GM23338 (cell line): ENCODE data around the gene MYO16. TPM values are rescaled to one million over a fixed set of nuclear protein-coding genes. Genes with fewer than 3 reads are reported as not detected.
A peak's percentile ranks its signal among the peaks of the same experiment; 100 is the strongest.

Experiments
- ATAC-seq: fragments of 200-7000 bp; cut with Tn5 transposase; 3 replicates; pipeline ENCODE4 v1.9.1; 2020
- DNase-seq: peaks from one replicate; pipeline ENCODE4 v3.0.0-alpha.2; 2015; ENCODE audit warnings: low spot score
- H2AFZ ChIP-seq: fragments of 200-600 bp; sonication (generic); 2 replicates; pipeline ENCODE4 v1.8.0; 2016; ENCODE audit warnings: antibody characterized with exemption, mild to moderate bottlenecking, moderate library complexity
- H3F3A ChIP-seq: fragments of 200-600 bp; sonication (generic); replicated peaks from 2 replicates; pipeline ENCODE4 v1.8.0; 2017; ENCODE audit warnings: antibody characterized with exemption, mixed run types, low read depth
- H3K27ac ChIP-seq: fragments of 200-600 bp; sonication (generic); 2 replicates; pipeline ENCODE4 v1.6.1; 2016; ENCODE audit warnings: low read depth
- H3K27me3 ChIP-seq: fragments of 200-600 bp; sonication (generic); 2 replicates; pipeline ENCODE4 v1.8.0; 2016; ENCODE audit warnings: mild to moderate bottlenecking, mixed run types, moderate library complexity; ENCODE audit not compliant: insufficient read depth
- H3K36me3 ChIP-seq: fragments of 200-600 bp; sonication (generic); 2 replicates; pipeline ENCODE4 v1.8.0; 2016; ENCODE audit warnings: mild to moderate bottlenecking; ENCODE audit not compliant: insufficient read depth
- H3K4me1 ChIP-seq: fragments of 200-600 bp; sonication (generic); 2 replicates; pipeline ENCODE4 v1.8.0; 2016; ENCODE audit warnings: mild to moderate bottlenecking, moderate library complexity; ENCODE audit not compliant: insufficient read depth
- H3K4me2 ChIP-seq: fragments of 200-600 bp; sonication (generic); 2 replicates; pipeline ENCODE4 v1.7.1; 2017; ENCODE audit warnings: mixed run types
- H3K4me3 ChIP-seq: fragments of 200-600 bp; sonication (generic); 2 replicates; pipeline ENCODE4 v1.6.1; 2016; ENCODE audit warnings: mixed run types
- H3K79me2 ChIP-seq: fragments of 200-600 bp; sonication (generic); replicated peaks from 2 replicates; pipeline ENCODE4 v1.8.0; 2017; ENCODE audit warnings: mild to moderate bottlenecking; ENCODE audit not compliant: insufficient read depth
- H3K9me2 ChIP-seq: fragments of 200-600 bp; sonication (generic); 2 replicates; pipeline ENCODE4 v1.8.0; 2017; ENCODE audit not compliant: insufficient read depth
- H4K20me1 ChIP-seq: fragments of 200-600 bp; sonication (generic); replicated peaks from 2 replicates; pipeline ENCODE4 v1.8.0; 2017; ENCODE audit warnings: mild to moderate bottlenecking; ENCODE audit not compliant: insufficient read depth
- H3K27ac Mint-ChIP-seq: 2 replicates; pipeline ENCODE4 v1.8.0; 2020; ENCODE audit warnings: inconsistent platforms, mild to moderate bottlenecking, moderate library complexity, mixed read lengths
- H3K27me3 Mint-ChIP-seq: 3 replicates; pipeline ENCODE4 v1.8.0; 2022; ENCODE audit warnings: low read depth, mild to moderate bottlenecking, moderate library complexity, mixed read lengths, inconsistent platforms; ENCODE audit not compliant: insufficient read depth, poor library complexity
- H3K36me3 Mint-ChIP-seq: 3 replicates; pipeline ENCODE4 v1.8.0; 2021; ENCODE audit warnings: low read depth, mild to moderate bottlenecking, inconsistent platforms, moderate library complexity, mixed read lengths
- H3K4me1 Mint-ChIP-seq: 3 replicates; pipeline ENCODE4 v1.8.0; 2020; ENCODE audit warnings: mild to moderate bottlenecking, inconsistent platforms, mixed read lengths
- H3K4me3 Mint-ChIP-seq: 3 replicates; pipeline ENCODE4 v1.8.0; 2021; ENCODE audit warnings: moderate library complexity, mild to moderate bottlenecking, inconsistent platforms, mixed read lengths
- H3K9me3 Mint-ChIP-seq: 3 replicates; pipeline ENCODE4 v1.8.0; 2020; ENCODE audit warnings: moderate library complexity, mild to moderate bottlenecking, inconsistent platforms, mixed read lengths
- CREB1 ChIP-seq: fragments of 250-450 bp; sonication (Bioruptor Pico); IDR thresholded peaks from 2 replicates; pipeline ENCODE4 v1.5.0; 2020; ENCODE audit warnings: low read depth, mild to moderate bottlenecking, moderate library complexity
- EZH2 ChIP-seq: fragments of 200-600 bp; sonication (generic); IDR thresholded peaks from one replicate; pipeline ENCODE4 v1.8.0; 2017; ENCODE audit warnings: antibody characterized with exemption, mild to moderate bottlenecking, low read depth; ENCODE audit not compliant: unreplicated experiment
- EZH2phosphoT487 ChIP-seq: fragments of 200-600 bp; sonication (generic); IDR thresholded peaks from one replicate; pipeline ENCODE4 v1.8.1; 2018; ENCODE audit warnings: antibody characterized with exemption; ENCODE audit not compliant: unreplicated experiment
- JUNB ChIP-seq: IDR thresholded peaks from one replicate; pipeline ENCODE4 v1.6.1; 2016; ENCODE audit warnings: antibody characterized with exemption; ENCODE audit not compliant: unreplicated experiment
- NANOG ChIP-seq: IDR thresholded peaks from 2 replicates; pipeline ENCODE4 v1.6.1; 2016; ENCODE audit warnings: antibody characterized with exemption, borderline replicate concordance
- POLR2AphosphoS5 ChIP-seq: IDR thresholded peaks from 2 replicates; pipeline ENCODE4 v1.6.1; 2016; ENCODE audit warnings: antibody characterized with exemption, low read depth
- STAT1 ChIP-seq: IDR thresholded peaks from one replicate; pipeline ENCODE4 v1.6.1; 2016; ENCODE audit warnings: antibody characterized with exemption; ENCODE audit not compliant: unreplicated experiment
- ZNF114 ChIP-seq: fragments of 250-450 bp; sonication (Bioruptor Pico); IDR thresholded peaks from 2 replicates; pipeline ENCODE4 v1.5.0; 2020; ENCODE audit warnings: mild to moderate bottlenecking, moderate library complexity
- ZNF331 ChIP-seq: fragments of 250-450 bp; sonication (Bioruptor Pico); IDR thresholded peaks from 2 replicates; pipeline ENCODE4 v1.5.0; 2020; ENCODE audit warnings: low read depth, mild to moderate bottlenecking, moderate library complexity
- polyA plus RNA-seq: library from polyadenylated mRNA; unstranded; fragments of >200 nt; fragmentation: Nextera tagmentation; extraction: Ambion mirVana; gene quantifications from 2 replicates; pipeline ENCODE4 v1.2.1, GENCODE V29; 2016
- total RNA-seq: library from RNA; depleted of rRNA; stranded (reverse); fragments of >200 nt; shearing (Covaris generic); gene quantifications from 2 replicates; pipeline ENCODE4 v1.2.3, GENCODE V29; 2014
- TF ChIP-seq, protein P1 (sequence below): fragments of 250-450 bp; sonication (Bioruptor Pico); IDR thresholded peaks from 2 replicates; pipeline ENCODE4 v1.5.0; 2020; ENCODE audit warnings: mild to moderate bottlenecking, moderate library complexity
- TF ChIP-seq, protein P2 (sequence below): IDR thresholded peaks from one replicate; pipeline ENCODE4 v1.6.1; 2018; ENCODE audit warnings: antibody characterized with exemption; ENCODE audit not compliant: unreplicated experiment
- TF ChIP-seq, protein P3 (sequence below), 2 experiments: fragments of 200-600 bp in 1 of 2; sonication (generic) in 1 of 2; conservative IDR thresholded peaks; 2 replicates each; pipeline versions ENCODE4 v1.5.1 to v1.6.1; 2016 to 2017; ENCODE audit warnings: antibody characterized with exemption in 2 of 2, low read depth in 2 of 2, mild to moderate bottlenecking in 2 of 2, moderate library complexity in 1 of 2
- TF ChIP-seq, protein P4 (sequence below): IDR thresholded peaks from 2 replicates; pipeline ENCODE4 v1.6.1; 2016; ENCODE audit warnings: antibody characterized with exemption

MYO16 gene
- total and polyA plus RNA-seq, 2 experiments from 2014 or later: 0.10 to 0.13 TPM

DNA sequence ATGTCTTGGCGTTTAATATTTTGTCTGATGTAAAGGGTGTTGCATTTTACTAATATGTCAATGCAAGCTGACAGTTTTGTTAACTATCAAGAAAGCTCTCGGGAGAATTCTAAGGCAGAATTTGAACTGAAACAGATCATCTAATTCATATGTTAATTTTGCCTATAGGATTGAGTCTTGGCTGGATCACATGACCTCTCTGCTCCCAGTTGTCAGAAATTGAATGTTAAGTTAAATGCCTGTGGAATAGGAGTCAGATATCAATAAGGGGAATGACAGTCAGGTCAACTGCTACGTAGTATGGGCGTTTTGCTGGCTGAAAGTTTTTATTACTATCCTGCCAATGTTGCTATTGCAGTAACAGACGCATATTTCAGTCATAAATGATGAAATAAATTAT is 358.5 kb downstream of the MYO16 start:
- H3K9me2 ChIP-seq: no peaks in the 10 kb centered on the region
- TF ChIP-seq, protein P1, sequence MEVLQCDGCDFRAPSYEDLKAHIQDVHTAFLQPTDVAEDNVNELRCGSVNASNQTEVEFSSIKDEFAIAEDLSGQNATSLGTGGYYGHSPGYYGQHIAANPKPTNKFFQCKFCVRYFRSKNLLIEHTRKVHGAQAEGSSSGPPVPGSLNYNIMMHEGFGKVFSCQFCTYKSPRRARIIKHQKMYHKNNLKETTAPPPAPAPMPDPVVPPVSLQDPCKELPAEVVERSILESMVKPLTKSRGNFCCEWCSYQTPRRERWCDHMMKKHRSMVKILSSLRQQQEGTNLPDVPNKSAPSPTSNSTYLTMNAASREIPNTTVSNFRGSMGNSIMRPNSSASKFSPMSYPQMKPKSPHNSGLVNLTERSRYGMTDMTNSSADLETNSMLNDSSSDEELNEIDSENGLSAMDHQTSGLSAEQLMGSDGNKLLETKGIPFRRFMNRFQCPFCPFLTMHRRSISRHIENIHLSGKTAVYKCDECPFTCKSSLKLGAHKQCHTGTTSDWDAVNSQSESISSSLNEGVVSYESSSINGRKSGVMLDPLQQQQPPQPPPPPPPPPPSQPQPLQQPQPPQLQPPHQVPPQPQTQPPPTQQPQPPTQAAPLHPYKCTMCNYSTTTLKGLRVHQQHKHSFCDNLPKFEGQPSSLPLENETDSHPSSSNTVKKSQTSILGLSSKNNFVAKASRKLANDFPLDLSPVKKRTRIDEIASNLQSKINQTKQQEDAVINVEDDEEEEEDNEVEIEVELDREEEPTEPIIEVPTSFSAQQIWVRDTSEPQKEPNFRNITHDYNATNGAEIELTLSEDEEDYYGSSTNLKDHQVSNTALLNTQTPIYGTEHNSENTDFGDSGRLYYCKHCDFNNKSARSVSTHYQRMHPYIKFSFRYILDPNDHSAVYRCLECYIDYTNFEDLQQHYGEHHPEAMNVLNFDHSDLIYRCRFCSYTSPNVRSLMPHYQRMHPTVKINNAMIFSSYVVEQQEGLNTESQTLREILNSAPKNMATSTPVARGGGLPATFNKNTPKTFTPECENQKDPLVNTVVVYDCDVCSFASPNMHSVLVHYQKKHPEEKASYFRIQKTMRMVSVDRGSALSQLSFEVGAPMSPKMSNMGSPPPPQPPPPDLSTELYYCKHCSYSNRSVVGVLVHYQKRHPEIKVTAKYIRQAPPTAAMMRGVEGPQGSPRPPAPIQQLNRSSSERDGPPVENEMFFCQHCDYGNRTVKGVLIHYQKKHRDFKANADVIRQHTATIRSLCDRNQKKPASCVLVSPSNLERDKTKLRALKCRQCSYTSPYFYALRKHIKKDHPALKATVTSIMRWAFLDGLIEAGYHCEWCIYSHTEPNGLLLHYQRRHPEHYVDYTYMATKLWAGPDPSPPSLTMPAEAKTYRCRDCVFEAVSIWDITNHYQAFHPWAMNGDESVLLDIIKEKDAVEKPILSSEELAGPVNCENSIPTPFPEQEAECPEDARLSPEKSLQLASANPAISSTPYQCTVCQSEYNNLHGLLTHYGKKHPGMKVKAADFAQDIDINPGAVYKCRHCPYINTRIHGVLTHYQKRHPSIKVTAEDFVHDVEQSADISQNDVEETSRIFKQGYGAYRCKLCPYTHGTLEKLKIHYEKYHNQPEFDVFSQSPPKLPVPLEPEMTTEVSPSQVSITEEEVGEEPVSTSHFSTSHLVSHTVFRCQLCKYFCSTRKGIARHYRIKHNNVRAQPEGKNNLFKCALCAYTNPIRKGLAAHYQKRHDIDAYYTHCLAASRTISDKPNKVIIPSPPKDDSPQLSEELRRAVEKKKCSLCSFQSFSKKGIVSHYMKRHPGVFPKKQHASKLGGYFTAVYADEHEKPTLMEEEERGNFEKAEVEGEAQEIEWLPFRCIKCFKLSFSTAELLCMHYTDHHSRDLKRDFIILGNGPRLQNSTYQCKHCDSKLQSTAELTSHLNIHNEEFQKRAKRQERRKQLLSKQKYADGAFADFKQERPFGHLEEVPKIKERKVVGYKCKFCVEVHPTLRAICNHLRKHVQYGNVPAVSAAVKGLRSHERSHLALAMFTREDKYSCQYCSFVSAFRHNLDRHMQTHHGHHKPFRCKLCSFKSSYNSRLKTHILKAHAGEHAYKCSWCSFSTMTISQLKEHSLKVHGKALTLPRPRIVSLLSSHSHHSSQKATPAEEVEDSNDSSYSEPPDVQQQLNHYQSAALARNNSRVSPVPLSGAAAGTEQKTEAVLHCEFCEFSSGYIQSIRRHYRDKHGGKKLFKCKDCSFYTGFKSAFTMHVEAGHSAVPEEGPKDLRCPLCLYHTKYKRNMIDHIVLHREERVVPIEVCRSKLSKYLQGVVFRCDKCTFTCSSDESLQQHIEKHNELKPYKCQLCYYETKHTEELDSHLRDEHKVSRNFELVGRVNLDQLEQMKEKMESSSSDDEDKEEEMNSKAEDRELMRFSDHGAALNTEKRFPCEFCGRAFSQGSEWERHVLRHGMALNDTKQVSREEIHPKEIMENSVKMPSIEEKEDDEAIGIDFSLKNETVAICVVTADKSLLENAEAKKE: no peak
- TF ChIP-seq ZNF331 (CRISPR knock-in tag) (no peak), EZH2 (no peak), EZH2phosphoT487 (no peak), JUNB (no peak), POLR2AphosphoS5 (no peak), CREB1 (CRISPR knock-in tag) (no peak), ZNF114 (no peak), NANOG (no peak), STAT1 (no peak)
- TF ChIP-seq, protein P2, sequence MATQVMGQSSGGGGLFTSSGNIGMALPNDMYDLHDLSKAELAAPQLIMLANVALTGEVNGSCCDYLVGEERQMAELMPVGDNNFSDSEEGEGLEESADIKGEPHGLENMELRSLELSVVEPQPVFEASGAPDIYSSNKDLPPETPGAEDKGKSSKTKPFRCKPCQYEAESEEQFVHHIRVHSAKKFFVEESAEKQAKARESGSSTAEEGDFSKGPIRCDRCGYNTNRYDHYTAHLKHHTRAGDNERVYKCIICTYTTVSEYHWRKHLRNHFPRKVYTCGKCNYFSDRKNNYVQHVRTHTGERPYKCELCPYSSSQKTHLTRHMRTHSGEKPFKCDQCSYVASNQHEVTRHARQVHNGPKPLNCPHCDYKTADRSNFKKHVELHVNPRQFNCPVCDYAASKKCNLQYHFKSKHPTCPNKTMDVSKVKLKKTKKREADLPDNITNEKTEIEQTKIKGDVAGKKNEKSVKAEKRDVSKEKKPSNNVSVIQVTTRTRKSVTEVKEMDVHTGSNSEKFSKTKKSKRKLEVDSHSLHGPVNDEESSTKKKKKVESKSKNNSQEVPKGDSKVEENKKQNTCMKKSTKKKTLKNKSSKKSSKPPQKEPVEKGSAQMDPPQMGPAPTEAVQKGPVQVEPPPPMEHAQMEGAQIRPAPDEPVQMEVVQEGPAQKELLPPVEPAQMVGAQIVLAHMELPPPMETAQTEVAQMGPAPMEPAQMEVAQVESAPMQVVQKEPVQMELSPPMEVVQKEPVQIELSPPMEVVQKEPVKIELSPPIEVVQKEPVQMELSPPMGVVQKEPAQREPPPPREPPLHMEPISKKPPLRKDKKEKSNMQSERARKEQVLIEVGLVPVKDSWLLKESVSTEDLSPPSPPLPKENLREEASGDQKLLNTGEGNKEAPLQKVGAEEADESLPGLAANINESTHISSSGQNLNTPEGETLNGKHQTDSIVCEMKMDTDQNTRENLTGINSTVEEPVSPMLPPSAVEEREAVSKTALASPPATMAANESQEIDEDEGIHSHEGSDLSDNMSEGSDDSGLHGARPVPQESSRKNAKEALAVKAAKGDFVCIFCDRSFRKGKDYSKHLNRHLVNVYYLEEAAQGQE: no peak
- TF ChIP-seq, protein P3, sequence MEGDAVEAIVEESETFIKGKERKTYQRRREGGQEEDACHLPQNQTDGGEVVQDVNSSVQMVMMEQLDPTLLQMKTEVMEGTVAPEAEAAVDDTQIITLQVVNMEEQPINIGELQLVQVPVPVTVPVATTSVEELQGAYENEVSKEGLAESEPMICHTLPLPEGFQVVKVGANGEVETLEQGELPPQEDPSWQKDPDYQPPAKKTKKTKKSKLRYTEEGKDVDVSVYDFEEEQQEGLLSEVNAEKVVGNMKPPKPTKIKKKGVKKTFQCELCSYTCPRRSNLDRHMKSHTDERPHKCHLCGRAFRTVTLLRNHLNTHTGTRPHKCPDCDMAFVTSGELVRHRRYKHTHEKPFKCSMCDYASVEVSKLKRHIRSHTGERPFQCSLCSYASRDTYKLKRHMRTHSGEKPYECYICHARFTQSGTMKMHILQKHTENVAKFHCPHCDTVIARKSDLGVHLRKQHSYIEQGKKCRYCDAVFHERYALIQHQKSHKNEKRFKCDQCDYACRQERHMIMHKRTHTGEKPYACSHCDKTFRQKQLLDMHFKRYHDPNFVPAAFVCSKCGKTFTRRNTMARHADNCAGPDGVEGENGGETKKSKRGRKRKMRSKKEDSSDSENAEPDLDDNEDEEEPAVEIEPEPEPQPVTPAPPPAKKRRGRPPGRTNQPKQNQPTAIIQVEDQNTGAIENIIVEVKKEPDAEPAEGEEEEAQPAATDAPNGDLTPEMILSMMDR (conservative IDR thresholded peaks at IDR 0.05; ENCODE audit: low read depth in 2 of 2): no peak
- TF ChIP-seq, protein P4, sequence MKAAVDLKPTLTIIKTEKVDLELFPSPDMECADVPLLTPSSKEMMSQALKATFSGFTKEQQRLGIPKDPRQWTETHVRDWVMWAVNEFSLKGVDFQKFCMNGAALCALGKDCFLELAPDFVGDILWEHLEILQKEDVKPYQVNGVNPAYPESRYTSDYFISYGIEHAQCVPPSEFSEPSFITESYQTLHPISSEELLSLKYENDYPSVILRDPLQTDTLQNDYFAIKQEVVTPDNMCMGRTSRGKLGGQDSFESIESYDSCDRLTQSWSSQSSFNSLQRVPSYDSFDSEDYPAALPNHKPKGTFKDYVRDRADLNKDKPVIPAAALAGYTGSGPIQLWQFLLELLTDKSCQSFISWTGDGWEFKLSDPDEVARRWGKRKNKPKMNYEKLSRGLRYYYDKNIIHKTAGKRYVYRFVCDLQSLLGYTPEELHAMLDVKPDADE: no peak
- H3K36me3 ChIP-seq: no peaks in the 10 kb centered on the region
- no peak overlapping the region for H3K27ac ChIP-seq
- no peaks in the 10 kb centered on the region; the same call in 1 of the 2 replicates for H4K20me1 ChIP-seq
- no peaks in the 10 kb centered on the region for H3F3A ChIP-seq
- no peak overlapping the region for H3K4me3 ChIP-seq
- H3K79me2 ChIP-seq: no peaks in the 10 kb centered on the region
- H3K27ac Mint-ChIP-seq: no peak overlapping the region
- H3K27me3 ChIP-seq: no peaks in the 10 kb centered on the region
- ATAC-seq (peak; percentile 29; the same call in 2 of the 3 replicates), DNase-seq (peak; percentile 7)
- H3K4me1 Mint-ChIP-seq: peaks cover 30% of the 10 kb centered on the region
- peak overlapping the region; percentile 1; the same call in 1 of the 2 replicates for H3K4me2 ChIP-seq
- no peaks in the 10 kb centered on the region for H3K36me3 Mint-ChIP-seq
- no peak overlapping the region for H3K4me3 Mint-ChIP-seq
- no peak overlapping the region for H2AFZ ChIP-seq
- H3K27me3 Mint-ChIP-seq: no peaks in the 10 kb centered on the region
- H3K4me1 ChIP-seq: peaks cover 22% of the 10 kb centered on the region
- no peaks in the 10 kb centered on the region for H3K9me3 Mint-ChIP-seq
